Left lung (tissue), 10 donors: ENCODE data around the gene SLC6A18. TPM values are rescaled to one million over a fixed set of nuclear protein-coding genes. Genes with fewer than 3 reads are reported as not detected.

Experiments used
- ATAC-seq: fragments of 200-7000 bp; cut with Tn5 transposase; one replicate; pipeline ENCODE4 v1.9.1; 2020; ENCODE audit warnings: moderate library complexity
- DNase-seq, 4 donors: peaks; one replicate each; pipeline ENCODE4 v3.0.0-alpha.2; 2013 to 2020
- H3K27ac ChIP-seq, 2 donors: fragments of 200-600 bp; sonication (generic) in 1 of 2; one replicate each; pipeline versions ENCODE4 v1.5.0 to v1.8.0; 2020 to 2021
- H3K27me3 ChIP-seq, 2 donors: fragments of 200-600 bp; sonication (generic) in 1 of 2; one replicate each; pipeline versions ENCODE4 v1.5.0 to v1.8.0; 2020 to 2021
- H3K36me3 ChIP-seq, 2 donors: fragments of 200-600 bp; sonication (generic) in 1 of 2; one replicate each; pipeline versions ENCODE4 v1.5.0 to v1.8.0; 2020 to 2021
- H3K4me1 ChIP-seq, 2 donors: fragments of 200-600 bp; one replicate each; pipeline ENCODE4 v1.8.0; 2021
- H3K4me3 ChIP-seq, 2 donors: fragments of 200-600 bp; sonication (generic) in 1 of 2; one replicate each; pipeline versions ENCODE4 v1.5.0 to v1.8.0; 2020 to 2021; ENCODE audit warnings: mild to moderate bottlenecking in 1 of 2
- H3K9me3 ChIP-seq, 2 donors: fragments of 200-600 bp; sonication (generic) in 1 of 2; one replicate each; pipeline versions ENCODE4 v1.5.0 to v1.8.0; 2020 to 2021
- CTCF ChIP-seq, 2 donors: fragments of 200-600 bp; sonication (generic) in 1 of 2; IDR thresholded peaks; one replicate each; pipeline versions ENCODE4 v1.5.0 to v1.8.0; 2021; ENCODE audit warnings: antibody characterized with exemption in 2 of 2
- intact Hi-C, 2 donors: fragments of 100-400 bp; cut with DNase I; formaldehyde crosslinking; loops; one replicate each; pipeline versions ENCODE4 v1.11.2 to v1.14.2; 2022
- polyA plus RNA-seq, 6 donors: library from polyadenylated mRNA; unstranded; fragments of 120-200 nt; gene quantifications; one replicate each; pipeline ENCODE4 v1.2.1, GENCODE V29; 2013; ENCODE audit not compliant: insufficient read length in 6 of 6
- total RNA-seq, 2 donors: library from RNA; stranded (reverse); fragmentation: NEBNext Ultra II Directional; extraction: Animal tissue kit (Norgen Biotek cat#: 25700); gene quantifications; one replicate each; pipeline ENCODE4 v1.2.1, GENCODE V29; 2021
- donor health status: DM: no; HTN: yes; CAD: no.
- donor health status: DM: no; HTN: no; CAD: no.

SLC6A18 gene
- total and polyA plus RNA-seq, 8 donors: 0.18 TPM; not detected in 7

- intact Hi-C loops: no loop called here
- H3K4me1 ChIP-seq: no peaks in the 10 kb centered on the region
- ATAC-seq (no peak), DNase-seq (peak in 2 of 4 donors; percentile 30 to 57)
- H3K27me3 ChIP-seq: peaks cover 0 to 17% of the 10 kb centered on the region in 2 donors
- H3K27ac ChIP-seq: no peak overlapping the region
- no peak overlapping the region for H3K4me3 ChIP-seq
- H3K36me3 ChIP-seq: no peaks in the 10 kb centered on the region
- no peak for TF ChIP-seq CTCF (IDR thresholded peaks at IDR 0.05)
- H3K9me3 ChIP-seq: no peaks in the 10 kb centered on the region
Observed at GRCh38 chr5:1181451-1182359, 43.5 kb upstream of the SLC6A18 start.

- DNase-seq (peak in 2 of 4 donors; percentile 28 to 60), ATAC-seq (no peak)
- Histone ChIP-seq H3K36me3 (no peaks in the 10 kb centered on the region), H3K27ac (no peak overlapping the region), H3K4me1 (no peaks in the 10 kb centered on the region), H3K9me3 (no peaks in the 10 kb centered on the region), H3K27me3 (peaks cover 0 to 23% of the 10 kb centered on the region in 2 donors), H3K4me3 (no peak overlapping the region)
- intact Hi-C loops: no loop called here
- no peak for TF ChIP-seq CTCF (IDR thresholded peaks at IDR 0.05)
Observed at GRCh38 chr5:1182360-1182632, 42.9 kb upstream of the SLC6A18 start.

DNA sequence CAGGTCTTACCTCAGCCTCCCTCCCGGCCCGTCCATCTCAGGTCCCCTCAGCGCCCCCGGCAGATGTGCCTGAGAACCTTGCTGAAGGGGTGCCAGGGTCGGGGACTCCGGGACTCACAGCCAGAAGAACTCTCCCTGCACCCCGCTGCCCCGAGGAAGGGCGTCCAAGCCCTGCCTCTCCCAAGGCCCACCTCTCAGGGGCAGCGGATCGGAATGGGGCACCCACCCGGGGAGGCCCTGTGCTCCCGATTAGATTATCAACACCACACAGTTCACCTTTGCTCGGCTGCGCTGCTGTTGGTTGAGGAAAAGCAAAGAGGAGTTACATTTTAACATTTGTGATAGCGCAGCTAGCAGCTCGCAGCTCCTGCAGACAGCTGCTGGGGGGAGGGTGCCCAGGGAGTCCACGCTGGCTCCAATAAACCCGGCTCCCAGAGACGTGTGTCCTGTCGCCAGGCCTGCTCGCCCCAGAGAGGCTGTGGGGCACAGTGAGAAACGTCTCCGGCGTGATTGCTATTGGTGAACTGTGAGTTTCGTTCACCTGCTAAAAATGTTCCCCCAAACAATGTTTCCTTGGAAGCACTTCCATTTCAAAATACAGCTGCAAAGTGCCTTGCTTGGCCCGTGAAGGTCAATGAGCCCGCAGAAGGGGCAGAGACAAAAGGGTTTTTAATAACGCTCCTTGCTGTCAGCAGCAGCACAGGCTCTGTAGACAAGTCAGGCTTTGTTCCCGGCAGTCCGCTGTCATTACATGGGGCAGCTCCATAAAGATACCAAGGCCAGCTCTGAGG is 42.4 kb upstream of the SLC6A18 start:
- ATAC-seq (no peak), DNase-seq (peak in 2 of 4 donors; percentile 22 to 65)
- intact Hi-C loops: no loop called here
- no peaks in the 10 kb centered on the region for H3K9me3 ChIP-seq
- peaks cover 0 to 28% of the 10 kb centered on the region in 2 donors for H3K27me3 ChIP-seq
- no peaks in the 10 kb centered on the region for H3K4me1 ChIP-seq
- no peak overlapping the region for H3K27ac ChIP-seq
- no peak for TF ChIP-seq CTCF (IDR thresholded peaks at IDR 0.05)
- no peak overlapping the region for H3K4me3 ChIP-seq
- no peaks in the 10 kb centered on the region for H3K36me3 ChIP-seq

DNA sequence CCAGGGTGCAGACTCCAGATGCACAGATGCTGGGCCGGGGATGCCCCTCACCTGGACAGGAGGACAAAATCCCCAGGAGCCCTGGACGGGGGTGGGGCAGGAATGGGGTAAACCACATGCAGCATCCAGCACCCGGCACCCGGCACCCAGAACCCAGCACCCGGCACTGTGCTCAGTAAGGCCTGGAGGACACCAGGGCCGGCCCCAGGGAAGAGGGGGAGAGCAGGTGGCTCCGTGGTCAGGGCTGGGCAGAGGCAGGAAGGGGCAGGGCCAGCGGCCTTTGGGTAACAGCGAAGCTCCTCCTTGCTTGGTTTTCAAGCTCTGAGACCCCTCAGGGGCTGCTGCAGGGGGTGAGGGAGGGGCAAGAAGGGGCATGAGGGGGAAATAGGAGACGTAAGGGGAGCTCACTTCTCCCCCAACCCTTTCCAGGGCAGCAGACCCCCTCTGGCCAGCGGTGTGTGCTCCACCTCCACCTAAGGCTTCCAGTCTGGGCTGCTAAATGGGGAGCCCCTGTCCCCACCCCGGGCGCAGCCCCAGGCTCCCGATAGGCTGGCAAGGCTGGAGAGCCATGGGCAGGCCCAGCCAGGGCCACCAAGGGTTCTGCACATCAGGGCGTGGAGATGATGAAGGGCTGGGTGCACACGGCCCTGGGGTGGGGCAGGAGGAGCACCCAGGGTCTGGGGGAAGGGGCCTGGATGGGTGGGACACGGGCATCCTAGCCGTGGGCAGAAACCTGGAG is 41.6 kb upstream of the SLC6A18 start:
- Histone ChIP-seq H3K4me3 (no peak overlapping the region), H3K36me3 (no peaks in the 10 kb centered on the region), H3K9me3 (no peaks in the 10 kb centered on the region), H3K27me3 (peaks cover 0 to 32% of the 10 kb centered on the region in 2 donors), H3K4me1 (no peaks in the 10 kb centered on the region), H3K27ac (no peak overlapping the region)
- intact Hi-C loops: no loop called here
- no peak for TF ChIP-seq CTCF (IDR thresholded peaks at IDR 0.05)
- no peak for ATAC-seq
- peak in 2 of 4 donors; percentile 18 to 67 for DNase-seq

DNA sequence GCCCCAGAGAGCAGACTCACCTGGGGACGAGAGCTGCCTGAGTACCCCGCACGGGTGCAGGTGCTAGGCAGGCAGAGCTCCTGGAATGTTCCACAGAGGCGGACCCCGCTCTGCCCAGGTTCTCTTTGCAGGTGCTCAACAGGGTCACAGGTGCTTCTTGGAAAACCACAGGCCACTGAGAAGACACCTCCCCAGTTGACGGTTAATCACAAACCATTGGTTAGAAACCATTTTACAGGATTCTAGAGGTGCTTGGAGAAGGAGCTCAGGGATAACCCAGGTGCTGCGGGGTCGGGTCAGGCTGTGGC is 41.1 kb upstream of the SLC6A18 start:
- no peak overlapping the region for H3K4me3 ChIP-seq
- peaks cover 0 to 38% of the 10 kb centered on the region in 2 donors for H3K27me3 ChIP-seq
- no peak for TF ChIP-seq CTCF (IDR thresholded peaks at IDR 0.05)
- no peak for DNase-seq
- H3K4me1 ChIP-seq: no peaks in the 10 kb centered on the region
- H3K27ac ChIP-seq: no peak overlapping the region
- H3K36me3 ChIP-seq: no peaks in the 10 kb centered on the region
- no peaks in the 10 kb centered on the region for H3K9me3 ChIP-seq
- ATAC-seq: no peak
- intact Hi-C loops: no loop called here
